Esophagus muscularis mucosa (tissue), 4 donors: Measurements from ENCODE around the gene OAS3. TPM values are rescaled to one million over a fixed set of nuclear protein-coding genes. Genes with fewer than 3 reads are reported as not detected.
"Not testable (repeated sequence)": the region's sequence is repeated elsewhere in the genome, so short reads cannot be mapped to it uniquely, and the experiment has no call there.

ENCODE experiments used
- DNase-seq: peaks from one replicate; pipeline ENCODE4 v3.0.0-alpha.2; 2017; ENCODE audit errors: extremely low spot score
- H3K27ac ChIP-seq, 4 donors: fragments of 200-600 bp; sonication (generic); replicated peaks in 1 of 4; 1 replicate in 3 of 4; 2 replicates in 1 of 4; pipeline ENCODE4 v1.5.1; 2016 to 2019; ENCODE audit warnings: mild to moderate bottlenecking in 1 of 4
- H3K27me3 ChIP-seq, 4 donors: fragments of 200-600 bp; sonication (generic); one replicate each; pipeline versions ENCODE4 v1.5.1 to v1.6.0; 2016 to 2019
- H3K36me3 ChIP-seq, 4 donors: fragments of 200-600 bp; sonication (generic); one replicate each; pipeline ENCODE4 v1.5.1; 2016 to 2019
- H3K4me1 ChIP-seq, 4 donors: fragments of 200-600 bp; sonication (generic); one replicate each; pipeline ENCODE4 v1.5.1; 2016 to 2019
- H3K4me3 ChIP-seq, 4 donors: fragments of 200-600 bp; sonication (generic); 1 replicate in 2 of 4; 2 replicates in 2 of 4; pipeline ENCODE4 v1.5.1; 2016 to 2019; ENCODE audit warnings: mild to moderate bottlenecking in 4 of 4, moderate library complexity in 1 of 4
- H3K9me3 ChIP-seq, 4 donors: fragments of 200-600 bp; sonication (generic); 1 replicate in 3 of 4; 2 replicates in 1 of 4; pipeline ENCODE4 v1.5.1; 2016 to 2019
- EP300 ChIP-seq: sonication (generic); formaldehyde crosslinking; IDR thresholded peaks from one replicate; pipeline ENCODE4 v1.6.1; 2017; ENCODE audit warnings: antibody characterized with exemption
- POLR2A ChIP-seq: fragments of 450-650 bp; IDR thresholded peaks from one replicate; pipeline ENCODE4 v1.6.1; 2017; ENCODE audit warnings: antibody characterized with exemption, moderate library complexity, mild to moderate bottlenecking, low read depth
- POLR2AphosphoS5 ChIP-seq, 2 donors: sonication (generic); formaldehyde crosslinking; IDR thresholded peaks; one replicate each; pipeline ENCODE4 v1.6.1; 2017; ENCODE audit warnings: antibody characterized with exemption in 2 of 2
- WGBS: methylation state at CpG from one replicate; pipeline ENCODE4 v1.1.5; 2018; 5-methylcytosine and 5-hydroxymethylcytosine counted together
- intact Hi-C: fragments of 100-400 bp; cut with DNase I; formaldehyde crosslinking; loops from one replicate; pipeline ENCODE4 v1.15.1; 2023
- total RNA-seq, 4 donors: library from RNA; depleted of rRNA; stranded (reverse); fragments of >200 nt; gene quantifications; one replicate each; pipeline versions ENCODE4 v1.1.0 to v1.2.1, GENCODE V29; 2016
- TF ChIP-seq, protein P1 (sequence below), 3 experiments: fragments of 200-600 bp in 2 of 3; fragments of 450-650 bp in 1 of 3; sonication (generic) in 2 of 3; IDR thresholded peaks; one replicate each; pipeline ENCODE4 v1.5.1; 2017 to 2019; ENCODE audit warnings: antibody characterized with exemption in 3 of 3, mild to moderate bottlenecking in 2 of 3, moderate library complexity in 1 of 3

The OAS3 gene
- total RNA-seq, 4 donors from 2014 or later, result 6.0 to 9.6 (median 9.2) TPM

DNA sequence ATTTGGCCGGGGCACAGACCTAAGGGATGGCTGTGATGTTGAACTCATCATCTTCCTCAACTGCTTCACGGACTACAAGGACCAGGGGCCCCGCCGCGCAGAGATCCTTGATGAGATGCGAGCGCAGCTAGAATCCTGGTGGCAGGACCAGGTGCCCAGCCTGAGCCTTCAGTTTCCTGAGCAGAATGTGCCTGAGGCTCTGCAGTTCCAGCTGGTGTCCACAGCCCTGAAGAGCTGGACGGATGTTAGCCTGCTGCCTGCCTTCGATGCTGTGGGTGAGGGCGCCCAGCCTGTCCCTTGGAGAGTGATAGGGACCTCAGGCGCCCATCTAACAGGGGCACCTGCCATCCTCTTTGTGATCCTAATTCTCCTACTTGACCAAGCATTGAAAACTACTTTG lies 12.4 kb downstream of the OAS3 start:
- intact Hi-C loops, result no loop called here
- peaks cover 0 to 67% (median 38%) of the 10 kb centered on the region in 4 donors for H3K36me3 ChIP-seq
- H3K9me3 ChIP-seq, result peaks cover 0 to 6% (median 0%) of the 10 kb centered on the region in 4 donors
- WGBS, result 100% methylated on average over 3 of the region's 11 CpGs
- no peaks in the 10 kb centered on the region for H3K27me3 ChIP-seq
- DNase-seq, result no peak
- H3K4me3 ChIP-seq, result no peak overlapping the region
- TF ChIP-seq POLR2A (no peak), EP300 (no peak), POLR2AphosphoS5 (IDR thresholded peaks at IDR 0.05) (no peak)
- TF ChIP-seq, protein P1, sequence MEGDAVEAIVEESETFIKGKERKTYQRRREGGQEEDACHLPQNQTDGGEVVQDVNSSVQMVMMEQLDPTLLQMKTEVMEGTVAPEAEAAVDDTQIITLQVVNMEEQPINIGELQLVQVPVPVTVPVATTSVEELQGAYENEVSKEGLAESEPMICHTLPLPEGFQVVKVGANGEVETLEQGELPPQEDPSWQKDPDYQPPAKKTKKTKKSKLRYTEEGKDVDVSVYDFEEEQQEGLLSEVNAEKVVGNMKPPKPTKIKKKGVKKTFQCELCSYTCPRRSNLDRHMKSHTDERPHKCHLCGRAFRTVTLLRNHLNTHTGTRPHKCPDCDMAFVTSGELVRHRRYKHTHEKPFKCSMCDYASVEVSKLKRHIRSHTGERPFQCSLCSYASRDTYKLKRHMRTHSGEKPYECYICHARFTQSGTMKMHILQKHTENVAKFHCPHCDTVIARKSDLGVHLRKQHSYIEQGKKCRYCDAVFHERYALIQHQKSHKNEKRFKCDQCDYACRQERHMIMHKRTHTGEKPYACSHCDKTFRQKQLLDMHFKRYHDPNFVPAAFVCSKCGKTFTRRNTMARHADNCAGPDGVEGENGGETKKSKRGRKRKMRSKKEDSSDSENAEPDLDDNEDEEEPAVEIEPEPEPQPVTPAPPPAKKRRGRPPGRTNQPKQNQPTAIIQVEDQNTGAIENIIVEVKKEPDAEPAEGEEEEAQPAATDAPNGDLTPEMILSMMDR (IDR thresholded peaks at IDR 0.05), result no peak
- no peak overlapping the region for H3K27ac ChIP-seq
- H3K4me1 ChIP-seq, result no peaks in the 10 kb centered on the region

DNA sequence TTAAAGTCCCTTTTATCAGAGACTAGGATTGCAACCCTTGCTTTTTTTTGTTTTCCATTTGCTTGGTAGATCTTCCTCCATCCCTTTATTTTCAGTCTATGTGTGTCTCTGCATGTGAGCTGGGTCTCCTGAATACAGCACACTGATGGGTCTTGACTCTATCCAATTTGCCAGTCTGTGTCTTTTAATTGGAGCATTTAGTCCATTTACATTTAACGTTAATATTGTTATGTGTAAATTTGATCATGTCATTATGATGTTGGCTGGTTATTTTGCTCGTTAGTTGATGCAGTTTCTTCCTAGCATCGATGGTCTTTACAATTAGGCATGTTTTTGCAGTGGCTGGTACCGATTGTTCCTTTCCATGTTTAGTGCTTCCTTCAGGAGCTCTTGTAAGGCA lies 18.9 kb downstream of the OAS3 start:
- DNase-seq, H3K27ac ChIP-seq, H3K4me3 ChIP-seq, H3K27me3 ChIP-seq, H3K4me1 ChIP-seq, intact Hi-C loops: not testable (repeated sequence)
- Histone ChIP-seq H3K36me3 (peaks cover 3 to 47% (median 25%) of the 10 kb centered on the region in 4 donors), H3K9me3 (peaks cover 0 to 12% (median 5%) of the 10 kb centered on the region in 4 donors)
- WGBS, result 93% methylated on average over 4 of the region's 4 CpGs

DNA sequence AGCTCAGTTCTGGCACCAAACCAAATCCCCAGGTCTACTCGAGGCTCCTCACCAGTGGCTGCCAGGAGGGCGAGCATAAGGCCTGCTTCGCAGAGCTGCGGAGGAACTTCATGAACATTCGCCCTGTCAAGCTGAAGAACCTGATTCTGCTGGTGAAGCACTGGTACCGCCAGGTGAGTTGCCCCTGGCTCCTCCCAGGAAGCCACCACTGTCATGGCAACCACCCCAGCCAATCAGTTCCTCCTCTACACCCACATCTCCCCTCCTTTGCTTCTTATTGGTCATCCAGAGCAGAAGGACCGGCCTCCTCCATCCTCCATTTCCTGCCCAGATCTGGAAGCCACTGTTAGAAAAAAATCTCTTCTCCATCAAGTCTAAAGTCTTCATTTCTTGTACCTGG lies 22.8 kb downstream of the OAS3 start:
- Histone ChIP-seq H3K4me3 (no peak overlapping the region), H3K27ac (no peak overlapping the region), H3K36me3 (peaks cover 12 to 81% (median 54%) of the 10 kb centered on the region in 4 donors), H3K4me1 (no peaks in the 10 kb centered on the region), H3K27me3 (no peaks in the 10 kb centered on the region), H3K9me3 (peaks cover 0 to 12% (median 4%) of the 10 kb centered on the region in 4 donors)
- 92% methylated on average over 7 of the region's 7 CpGs for WGBS
- intact Hi-C loops, result no loop called here
- TF ChIP-seq EP300, result no peak
- TF ChIP-seq, protein P1 (IDR thresholded peaks at IDR 0.05), result no peak
- DNase-seq, result peak; percentile 19

DNA sequence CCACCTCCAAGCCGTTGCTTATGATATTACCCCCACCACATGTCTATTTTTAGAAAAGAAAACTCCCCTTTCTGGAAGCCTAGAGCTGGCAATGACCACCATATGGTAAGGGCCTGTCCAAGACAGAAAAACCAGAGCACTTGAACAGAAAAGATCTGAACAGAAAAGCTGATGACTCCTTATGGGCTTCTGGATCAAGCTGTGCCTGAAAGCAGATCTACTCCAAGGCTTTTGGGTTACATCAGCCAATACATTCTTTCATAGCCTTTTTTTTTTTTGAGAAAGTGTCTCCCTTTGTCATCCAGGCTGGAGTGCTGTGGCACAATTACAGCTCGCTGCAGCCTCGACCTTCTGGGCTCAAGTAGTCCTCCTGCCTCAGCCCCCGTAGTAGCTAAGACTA lies 23.3 kb downstream of the OAS3 start:
- H3K36me3 ChIP-seq, result peaks cover 12 to 86% (median 58%) of the 10 kb centered on the region in 4 donors
- intact Hi-C loops, result no loop called here
- WGBS, result 89% methylated on average over 4 of the region's 4 CpGs

DNA sequence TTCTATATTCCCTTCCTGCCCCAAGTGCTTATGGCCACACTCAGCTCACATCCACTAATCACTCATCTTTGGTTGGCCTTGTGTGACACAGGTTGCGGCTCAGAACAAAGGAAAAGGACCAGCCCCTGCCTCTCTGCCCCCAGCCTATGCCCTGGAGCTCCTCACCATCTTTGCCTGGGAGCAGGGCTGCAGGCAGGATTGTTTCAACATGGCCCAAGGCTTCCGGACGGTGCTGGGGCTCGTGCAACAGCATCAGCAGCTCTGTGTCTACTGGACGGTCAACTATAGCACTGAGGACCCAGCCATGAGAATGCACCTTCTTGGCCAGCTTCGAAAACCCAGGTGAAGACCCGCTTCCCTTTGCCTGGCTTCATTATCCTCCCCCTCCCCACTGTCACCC lies 24.3 kb downstream of the OAS3 start:
- H3K4me1 ChIP-seq, result no peaks in the 10 kb centered on the region
- H3K4me3 ChIP-seq, result no peak overlapping the region
- 99% methylated on average over 7 of the region's 7 CpGs for WGBS
- peaks cover 12 to 96% (median 65%) of the 10 kb centered on the region in 4 donors for H3K36me3 ChIP-seq
- H3K27me3 ChIP-seq, result no peaks in the 10 kb centered on the region
- peak; percentile 31 for DNase-seq
- H3K27ac ChIP-seq, result no peak overlapping the region
- intact Hi-C loops, result no loop called here
- peaks cover 0 to 12% (median 4%) of the 10 kb centered on the region in 4 donors for H3K9me3 ChIP-seq
- no peak for TF ChIP-seq EP300
- no peak for TF ChIP-seq POLR2A
- TF ChIP-seq, protein P1 (IDR thresholded peaks at IDR 0.05), result no peak
- TF ChIP-seq POLR2AphosphoS5 (IDR thresholded peaks at IDR 0.05), result no peak

More for the DNA sequence above, 23.3 kb downstream of the OAS3 start:
- no peaks in the 10 kb centered on the region for H3K27me3 ChIP-seq
- no peak overlapping the region for H3K4me3 ChIP-seq
- no peaks in the 10 kb centered on the region for H3K4me1 ChIP-seq
- DNase-seq, result peak; percentile 24
- no peak for TF ChIP-seq EP300
- TF ChIP-seq POLR2A, result no peak
- no peak for TF ChIP-seq POLR2AphosphoS5 (IDR thresholded peaks at IDR 0.05)
- TF ChIP-seq, protein P1 (IDR thresholded peaks at IDR 0.05), result no peak
- no peak overlapping the region for H3K27ac ChIP-seq
- peaks cover 0 to 12% (median 4%) of the 10 kb centered on the region in 4 donors for H3K9me3 ChIP-seq
